Measurements from ENCODE around the gene POLDIP2. TPM values are rescaled to one million over a fixed set of nuclear protein-coding genes. Genes with fewer than 3 reads are reported as not detected.
"Not testable (repeated sequence)": the region's sequence is repeated elsewhere in the genome, so short reads cannot be mapped to it uniquely, and the experiment has no call there.

POLDIP2 gene
- polyA plus RNA-seq, 3 donors: 87.4 to 92.1 (median 88.0) TPM

GRCh38 chr17:28345419-28346198 lies 11.7 kb downstream of the POLDIP2 start:
- DNase-seq (ENCODE audit: extremely low read depth in 1 of 11, low read depth in 9 of 11, low spot score in 4 of 11): no peak

GRCh38 chr17:28344435-28344901 lies 12.9 kb downstream of the POLDIP2 start:
- DNase-seq (ENCODE audit: extremely low read depth in 1 of 11, low read depth in 9 of 11, low spot score in 4 of 11): no peak

GRCh38 chr17:28344011-28344410 lies 13.3 kb downstream of the POLDIP2 start:
- no peak for DNase-seq (ENCODE audit: extremely low read depth in 1 of 11, low read depth in 9 of 11, low spot score in 4 of 11)

- no peak for DNase-seq (ENCODE audit: extremely low read depth in 1 of 11, low read depth in 9 of 11, low spot score in 4 of 11)
These were observed 13.8 kb downstream of the POLDIP2 start for GRCh38 chr17:28343491-28343932.

- DNase-seq (ENCODE audit: extremely low read depth in 1 of 11, low read depth in 9 of 11, low spot score in 4 of 11): no peak
These were observed 15.0 kb downstream of the POLDIP2 start for GRCh38 chr17:28342313-28342712.

GRCh38 chr17:28341516-28341915 lies 15.8 kb downstream of the POLDIP2 start:
- DNase-seq (ENCODE audit: extremely low read depth in 1 of 11, low read depth in 9 of 11, low spot score in 4 of 11): no peak

GRCh38 chr17:28340374-28340773 lies 17.0 kb downstream of the POLDIP2 start:
- no peak for DNase-seq (ENCODE audit: extremely low read depth in 1 of 11, low read depth in 9 of 11, low spot score in 4 of 11)

- DNase-seq (ENCODE audit: extremely low read depth in 1 of 11, low read depth in 9 of 11, low spot score in 4 of 11): no peak
These were observed 17.9 kb downstream of the POLDIP2 start for GRCh38 chr17:28339431-28339830.

GRCh38 chr17:28338769-28339212 lies 18.5 kb downstream of the POLDIP2 start:
- not testable (repeated sequence) for DNase-seq (ENCODE audit: extremely low read depth in 1 of 11, low read depth in 9 of 11, low spot score in 4 of 11)

- no peak for DNase-seq (ENCODE audit: extremely low read depth in 1 of 11, low read depth in 9 of 11, low spot score in 4 of 11)
These were observed 19.1 kb downstream of the POLDIP2 start for GRCh38 chr17:28338056-28338768.

- peak; percentile 50 to 86 (median 71) for DNase-seq (ENCODE audit: extremely low read depth in 1 of 11, low read depth in 9 of 11, low spot score in 4 of 11)
These were observed 21.1 kb downstream of the POLDIP2 start for GRCh38 chr17:28335959-28336871.

GRCh38 chr17:28335201-28335958 lies 21.9 kb downstream of the POLDIP2 start, which contains the start of the genes IFT20 and TNFAIP1:
Gene IFT20, minus strand, starts transcription at chr17:28335472. Its CDS starts 3,487 bp downstream, at chr17:28331985.
Gene TNFAIP1, plus strand, starts transcription at chr17:28335761. Its CDS starts 3,761 bp downstream, at chr17:28339522.
- DNase-seq (ENCODE audit: extremely low read depth in 1 of 11, low read depth in 9 of 11, low spot score in 4 of 11): peak; percentile 95 to 100 (median 99)

GRCh38 chr17:28334666-28335200 lies 22.6 kb downstream of the POLDIP2 start:
- DNase-seq (ENCODE audit: extremely low read depth in 1 of 11, low read depth in 9 of 11, low spot score in 4 of 11): no peak

- no peak for DNase-seq (ENCODE audit: extremely low read depth in 1 of 11, low read depth in 9 of 11, low spot score in 4 of 11)
These were observed 23.2 kb downstream of the POLDIP2 start for GRCh38 chr17:28334171-28334570.

GRCh38 chr17:28333083-28333746 lies 24.1 kb downstream of the POLDIP2 start:
- no peak for DNase-seq (ENCODE audit: extremely low read depth in 1 of 11, low read depth in 9 of 11, low spot score in 4 of 11)

- DNase-seq (ENCODE audit: extremely low read depth in 1 of 11, low read depth in 9 of 11, low spot score in 4 of 11): no peak
These were observed 25.4 kb downstream of the POLDIP2 start for GRCh38 chr17:28331891-28332420.

- DNase-seq (ENCODE audit: extremely low read depth in 1 of 11, low read depth in 9 of 11, low spot score in 4 of 11): no peak
These were observed 26.7 kb downstream of the POLDIP2 start for GRCh38 chr17:28330671-28331070.
